Measurements from ENCODE around the gene AMHR2. TPM values are rescaled to one million over a fixed set of nuclear protein-coding genes. Genes with fewer than 3 reads are reported as not detected.
A peak's percentile ranks its signal among the peaks of the same experiment; 100 is the strongest.

Gene AMHR2
- total and polyA plus RNA-seq, 9 of the 15 experiments (the other 6 are each of a cell fraction or from before 2014, with no cell fraction given), result 8.9 to 49.7 (median 19.3) TPM

GRCh38 chr12:53441040-53441833 lies 17.6 kb downstream of the AMHR2 start, which contains the start of gene PRR13 (continued):
- TF ChIP-seq NFE2L1 (tag; IDR thresholded peaks at IDR 0.05; ENCODE audit: borderline replicate concordance, low read depth) (no peak), CLOCK (CRISPR knock-in tag; IDR thresholded peaks at IDR 0.05; ENCODE audit: borderline replicate concordance) (no peak), FOXA1 (IDR thresholded peaks at IDR 0.05; ENCODE audit: borderline replicate concordance) (no peak), MTA1 (IDR thresholded peaks at IDR 0.05; ENCODE audit: borderline replicate concordance) (peak; percentile 34; the same call in 1 of the 2 replicates), ZNF217 (CRISPR knock-in tag; IDR thresholded peaks at IDR 0.05) (no peak), ZEB2 (IDR thresholded peaks at IDR 0.05) (no peak), ETV1 (tag; conservative IDR thresholded peaks at IDR 0.05; ENCODE audit: low read depth) (0 out of 2 replicates have a peak, but pooled peaks have one; percentile 13), PREB (CRISPR knock-in tag; IDR thresholded peaks at IDR 0.05) (no peak), ATF3 (IDR thresholded peaks at IDR 0.05) (peak; percentile 70), ATF3 (CRISPR knock-in tag; conservative IDR thresholded peaks at IDR 0.05) (no peak), RBM25 (IDR thresholded peaks at IDR 0.05; ENCODE audit: low read depth, low read length, severe bottlenecking) (peak; percentile 89), CREBBP (IDR thresholded peaks at IDR 0.05; ENCODE audit: low read depth, low read length) (no peak), ARID4B (CRISPR knock-in tag; IDR thresholded peaks at IDR 0.05) (0 out of 2 replicates have a peak, but pooled peaks have one; percentile 34), CEBPG (CRISPR knock-in tag; IDR thresholded peaks at IDR 0.05) (peak; percentile 85), CEBPG (tag; conservative IDR thresholded peaks at IDR 0.05 in 1 of 2, IDR thresholded peaks at IDR 0.05 in 1 of 2) (peak; percentile 94 to 98)

Data from K562 (cell line).